ENCODE results near the gene ZNF605. TPM values are rescaled to one million over a fixed set of nuclear protein-coding genes. Genes with fewer than 3 reads are reported as not detected.

Gene ZNF605
- total RNA-seq, 1 experiment from 2014 or later = 8.1 TPM

- peaks cover 4% of the 10 kb centered on the region; the same call in 1 of the 2 replicates for H3K36me3 ChIP-seq (ENCODE audit: insufficient read depth, low read length)
- H3K4me1 ChIP-seq (ENCODE audit: low read length) = peaks cover 8% of the 10 kb centered on the region
- no peaks in the 10 kb centered on the region for H3K9me2 ChIP-seq (replicated peaks; ENCODE audit: insufficient read depth, low read length)
- peaks cover 40% of the 10 kb centered on the region for H3K79me2 ChIP-seq (ENCODE audit: low read length)
- H4K20me1 ChIP-seq (ENCODE audit: insufficient read depth, low read depth, low read length) = no peaks in the 10 kb centered on the region
- H3K27ac ChIP-seq (ENCODE audit: low read length) = no peak overlapping the region
- no peak overlapping the region for H3K9ac ChIP-seq (ENCODE audit: low read length)
- DNase-seq = no peak
- H3K4me3 ChIP-seq (ENCODE audit: low read length) = no peak overlapping the region
- H2AFZ ChIP-seq (ENCODE audit: low read length) = no peak overlapping the region
- peaks cover 30% of the 10 kb centered on the region for H3K9me3 ChIP-seq (ENCODE audit: low read length)
- H3K27me3 ChIP-seq (ENCODE audit: low read length) = no peaks in the 10 kb centered on the region
- no peak overlapping the region for H3K4me2 ChIP-seq (ENCODE audit: low read depth, low read length, poor library complexity, severe bottlenecking)
Measured at GRCh38 chr12:132952371-132953162, 3.5 kb downstream of the ZNF605 start.

- Histone ChIP-seq H3K4me3 (ENCODE audit: low read length) (no peak overlapping the region), H2AFZ (ENCODE audit: low read length) (no peak overlapping the region), H3K9me3 (ENCODE audit: low read length) (peaks cover 30% of the 10 kb centered on the region), H3K27me3 (ENCODE audit: low read length) (no peaks in the 10 kb centered on the region), H3K9me2 (replicated peaks; ENCODE audit: insufficient read depth, low read length) (no peaks in the 10 kb centered on the region), H3K79me2 (ENCODE audit: low read length) (peaks cover 38% of the 10 kb centered on the region), H3K36me3 (ENCODE audit: insufficient read depth, low read length) (peaks cover 6% of the 10 kb centered on the region; the same call in 1 of the 2 replicates), H3K4me2 (ENCODE audit: low read depth, low read length, poor library complexity, severe bottlenecking) (no peak overlapping the region), H4K20me1 (ENCODE audit: insufficient read depth, low read depth, low read length) (no peaks in the 10 kb centered on the region), H3K27ac (ENCODE audit: low read length) (no peak overlapping the region), H3K9ac (ENCODE audit: low read length) (no peak overlapping the region), H3K4me1 (ENCODE audit: low read length) (peaks cover 8% of the 10 kb centered on the region)
- no peak for DNase-seq
Measured at GRCh38 chr12:132951649-132952048, 4.5 kb downstream of the ZNF605 start.

GRCh38 chr12:132950844-132951535, 5.1 kb downstream of the ZNF605 start:
- Histone ChIP-seq H2AFZ (ENCODE audit: low read length) (no peak overlapping the region), H3K27ac (ENCODE audit: low read length) (no peak overlapping the region), H3K4me2 (ENCODE audit: low read depth, low read length, poor library complexity, severe bottlenecking) (no peak overlapping the region), H3K9me3 (ENCODE audit: low read length) (peaks cover 31% of the 10 kb centered on the region), H4K20me1 (ENCODE audit: insufficient read depth, low read depth, low read length) (no peaks in the 10 kb centered on the region), H3K4me1 (ENCODE audit: low read length) (peaks cover 8% of the 10 kb centered on the region), H3K36me3 (ENCODE audit: insufficient read depth, low read length) (peaks cover 9% of the 10 kb centered on the region), H3K4me3 (ENCODE audit: low read length) (no peak overlapping the region), H3K9ac (ENCODE audit: low read length) (no peak overlapping the region), H3K27me3 (ENCODE audit: low read length) (no peaks in the 10 kb centered on the region), H3K79me2 (ENCODE audit: low read length) (peaks cover 38% of the 10 kb centered on the region), H3K9me2 (replicated peaks; ENCODE audit: insufficient read depth, low read length) (no peaks in the 10 kb centered on the region)
- no peak for DNase-seq

GRCh38 chr12:132949936-132950837, 5.9 kb downstream of the ZNF605 start:
- DNase-seq = no peak
- Histone ChIP-seq H3K4me1 (ENCODE audit: low read length) (peaks cover 4% of the 10 kb centered on the region), H3K4me3 (ENCODE audit: low read length) (no peak overlapping the region), H3K27me3 (ENCODE audit: low read length) (no peaks in the 10 kb centered on the region), H2AFZ (ENCODE audit: low read length) (no peak overlapping the region), H3K36me3 (ENCODE audit: insufficient read depth, low read length) (peaks cover 16% of the 10 kb centered on the region), H4K20me1 (ENCODE audit: insufficient read depth, low read depth, low read length) (no peaks in the 10 kb centered on the region), H3K9me3 (ENCODE audit: low read length) (peaks cover 34% of the 10 kb centered on the region), H3K79me2 (ENCODE audit: low read length) (peaks cover 36% of the 10 kb centered on the region), H3K9me2 (replicated peaks; ENCODE audit: insufficient read depth, low read length) (no peaks in the 10 kb centered on the region), H3K27ac (ENCODE audit: low read length) (no peak overlapping the region), H3K9ac (ENCODE audit: low read length) (no peak overlapping the region), H3K4me2 (ENCODE audit: low read depth, low read length, poor library complexity, severe bottlenecking) (no peak overlapping the region)

DNA sequence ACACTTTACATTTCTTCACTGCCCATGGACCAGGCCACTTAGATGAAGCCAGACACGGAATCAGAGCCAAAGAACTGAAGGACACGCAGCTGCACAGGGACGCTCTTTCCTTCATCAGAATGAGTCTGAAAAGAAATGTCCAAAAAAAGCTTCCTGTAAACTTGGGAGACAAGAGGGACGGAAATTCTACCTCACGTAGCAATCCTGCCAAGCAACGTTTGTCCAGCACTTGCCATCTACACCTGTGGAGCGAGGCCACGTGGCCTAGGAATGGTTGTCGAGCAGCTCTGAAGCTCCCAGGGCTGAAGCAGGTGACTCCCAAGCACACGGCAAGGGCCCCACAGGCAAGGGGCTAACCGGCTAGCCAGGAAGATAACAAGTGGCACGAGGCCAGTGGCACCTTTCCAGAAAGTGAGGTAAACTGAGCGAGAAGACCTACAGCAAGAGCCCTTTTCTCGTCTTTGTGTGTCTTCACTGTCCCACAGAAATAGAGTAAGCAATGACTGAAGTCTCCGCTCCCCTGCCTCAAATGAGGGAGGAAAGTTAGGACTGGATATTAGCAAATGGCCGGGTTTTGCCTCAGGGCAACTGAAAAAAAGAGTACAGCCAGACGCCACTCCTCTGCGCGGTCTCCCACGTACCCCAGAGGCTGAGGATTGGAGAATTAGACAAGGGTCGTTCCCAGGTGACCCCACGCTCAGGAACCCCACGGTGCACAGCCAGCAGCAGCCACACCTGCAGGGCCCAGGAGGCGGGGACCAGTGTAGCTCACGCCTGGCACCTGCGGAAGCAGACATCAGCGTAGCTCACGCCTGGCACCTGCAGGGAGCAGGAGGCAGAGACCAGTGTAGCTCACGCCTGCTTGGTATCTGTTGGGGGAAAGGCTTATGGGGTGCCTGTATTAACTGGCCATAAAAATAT, 7.7 kb downstream of the ZNF605 start:
- Histone ChIP-seq H3K27ac (ENCODE audit: low read length) (no peak overlapping the region), H4K20me1 (ENCODE audit: insufficient read depth, low read depth, low read length) (no peaks in the 10 kb centered on the region), H3K36me3 (ENCODE audit: insufficient read depth, low read length) (peaks cover 26% of the 10 kb centered on the region), H3K4me3 (ENCODE audit: low read length) (no peak overlapping the region), H3K4me2 (ENCODE audit: low read depth, low read length, poor library complexity, severe bottlenecking) (no peak overlapping the region), H3K9ac (ENCODE audit: low read length) (no peak overlapping the region), H3K9me2 (replicated peaks; ENCODE audit: insufficient read depth, low read length) (no peaks in the 10 kb centered on the region), H3K9me3 (ENCODE audit: low read length) (peaks cover 34% of the 10 kb centered on the region), H3K4me1 (ENCODE audit: low read length) (no peaks in the 10 kb centered on the region), H3K27me3 (ENCODE audit: low read length) (no peaks in the 10 kb centered on the region), H2AFZ (ENCODE audit: low read length) (no peak overlapping the region), H3K79me2 (ENCODE audit: low read length) (peaks cover 24% of the 10 kb centered on the region)
- no peak for DNase-seq

DNA sequence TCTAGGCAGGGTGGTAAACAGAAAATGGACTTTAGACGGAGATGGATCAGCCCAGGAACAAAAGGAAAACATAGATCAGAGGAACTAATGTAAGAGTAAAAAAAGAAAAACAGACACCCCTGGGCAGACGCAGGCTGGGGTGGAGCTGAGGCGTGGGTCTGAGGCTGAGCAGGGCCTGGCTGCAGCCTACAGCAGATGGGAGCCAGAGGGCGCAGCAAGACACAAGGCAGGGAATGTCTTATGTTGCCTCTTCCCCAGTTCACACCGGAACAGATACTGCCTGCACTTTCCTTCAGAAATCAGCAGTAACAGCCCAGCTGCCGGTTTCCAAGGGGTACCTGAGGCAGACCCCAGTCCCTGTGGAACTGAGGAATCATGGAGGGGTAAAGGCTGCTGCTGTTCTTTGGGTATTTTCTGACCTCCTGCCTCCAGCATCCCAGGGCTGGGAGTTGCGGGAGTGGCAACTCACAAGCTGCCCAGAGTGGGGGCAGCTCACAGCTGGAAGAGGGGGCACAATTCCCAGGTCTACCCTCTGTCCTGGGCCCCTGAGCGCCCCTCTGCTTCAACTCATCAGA, 9.8 kb downstream of the ZNF605 start:
- Histone ChIP-seq H3K9me2 (replicated peaks; ENCODE audit: insufficient read depth, low read length) (no peaks in the 10 kb centered on the region), H3K9ac (ENCODE audit: low read length) (no peak overlapping the region), H3K36me3 (ENCODE audit: insufficient read depth, low read length) (peaks cover 44% of the 10 kb centered on the region), H3K4me1 (ENCODE audit: low read length) (no peaks in the 10 kb centered on the region), H4K20me1 (ENCODE audit: insufficient read depth, low read depth, low read length) (no peaks in the 10 kb centered on the region), H3K27ac (ENCODE audit: low read length) (no peak overlapping the region), H3K9me3 (ENCODE audit: low read length) (peaks cover 22% of the 10 kb centered on the region), H3K27me3 (ENCODE audit: low read length) (no peaks in the 10 kb centered on the region), H3K4me3 (ENCODE audit: low read length) (no peak overlapping the region), H2AFZ (ENCODE audit: low read length) (no peak overlapping the region), H3K4me2 (ENCODE audit: low read depth, low read length, poor library complexity, severe bottlenecking) (no peak overlapping the region), H3K79me2 (ENCODE audit: low read length) (peaks cover 9% of the 10 kb centered on the region)
- DNase-seq = no peak

GRCh38 chr12:132945806-132946205, 10.3 kb downstream of the ZNF605 start:
- Histone ChIP-seq H3K9ac (ENCODE audit: low read length) (no peak overlapping the region), H4K20me1 (ENCODE audit: insufficient read depth, low read depth, low read length) (no peaks in the 10 kb centered on the region), H3K4me2 (ENCODE audit: low read depth, low read length, poor library complexity, severe bottlenecking) (no peak overlapping the region), H3K79me2 (ENCODE audit: low read length) (peaks cover 6% of the 10 kb centered on the region), H3K4me1 (ENCODE audit: low read length) (no peaks in the 10 kb centered on the region), H3K9me3 (ENCODE audit: low read length) (peaks cover 18% of the 10 kb centered on the region), H3K27me3 (ENCODE audit: low read length) (no peaks in the 10 kb centered on the region), H3K9me2 (replicated peaks; ENCODE audit: insufficient read depth, low read length) (no peaks in the 10 kb centered on the region), H3K36me3 (ENCODE audit: insufficient read depth, low read length) (peaks cover 44% of the 10 kb centered on the region), H3K27ac (ENCODE audit: low read length) (no peak overlapping the region), H2AFZ (ENCODE audit: low read length) (no peak overlapping the region), H3K4me3 (ENCODE audit: low read length) (no peak overlapping the region)
- no peak for DNase-seq
